GM10248 (cell line): Measurements from ENCODE around the gene GRK6.

Experiments used
- CTCF ChIA-PET: fragments of 300-600 bp; sonication (Branson Sonifier 250); formaldehyde crosslinking; extraction: SDS; loops from one replicate; lab custom pipeline; 2021; ENCODE audit warnings: antibody characterized with exemption; lab: Yijun Ruan, JAX
- POLR2A ChIA-PET: fragments of 350-650 bp; sonication (Branson Sonifier 250); formaldehyde crosslinking; extraction: SDS; loops from one replicate; lab custom pipeline; 2020; ENCODE audit warnings: antibody characterized with exemption; lab: Yijun Ruan, JAX
- DNase-seq: peaks from one replicate; pipeline ENCODE4 v3.0.0; 2012; ENCODE audit errors: extremely low spot score
- TF ChIP-seq, protein P1 (sequence below): IDR thresholded peaks from 2 replicates; pipeline ENCODE4 v1.5.1; 2012; ENCODE audit warnings: mild to moderate bottlenecking, low read depth; ENCODE audit errors: extremely low read depth, missing control alignments, control extremely low read depth

Gene GRK6

DNA sequence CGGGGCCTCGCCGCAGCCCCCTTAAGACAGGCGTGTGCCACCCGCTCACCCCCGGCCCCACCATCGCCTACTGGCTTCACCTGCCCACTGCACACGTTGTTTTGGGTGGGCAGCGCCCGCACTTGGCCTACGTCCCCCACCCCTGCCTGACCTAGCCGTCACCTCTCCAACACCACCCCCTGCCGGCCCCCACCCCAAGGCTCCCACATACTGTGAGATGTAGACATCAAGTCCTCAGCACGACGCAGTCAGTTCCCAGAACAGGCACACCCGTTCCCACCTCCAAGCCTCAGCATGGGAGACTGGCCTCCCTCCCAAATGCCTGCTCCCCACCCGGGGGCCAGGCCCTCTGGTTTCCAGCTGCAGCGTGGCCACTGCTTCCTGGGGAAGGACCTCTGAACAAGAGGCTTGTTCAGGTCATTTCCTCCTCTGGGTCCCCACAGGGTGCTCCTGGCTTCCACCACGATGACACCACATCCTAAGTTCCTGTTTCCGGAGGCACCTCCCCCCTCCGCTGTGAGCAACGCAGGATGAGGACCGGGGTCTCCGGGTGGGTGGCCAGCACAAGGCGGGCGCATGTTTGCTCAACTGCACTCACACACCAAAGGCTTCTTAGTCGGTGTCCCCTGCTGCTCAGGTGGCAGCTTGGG, 35.7 kb downstream of the GRK6 start:
- CTCF ChIA-PET: interaction anchor here (1.0 to 10.9 kb wide), 8 partner anchors 7 to 73 kb away, joined by 3 to 123 read pairs (median 5); no protein-coding TSS in a partner anchor
- POLR2A ChIA-PET: no interaction called here
- TF ChIP-seq, protein P1, sequence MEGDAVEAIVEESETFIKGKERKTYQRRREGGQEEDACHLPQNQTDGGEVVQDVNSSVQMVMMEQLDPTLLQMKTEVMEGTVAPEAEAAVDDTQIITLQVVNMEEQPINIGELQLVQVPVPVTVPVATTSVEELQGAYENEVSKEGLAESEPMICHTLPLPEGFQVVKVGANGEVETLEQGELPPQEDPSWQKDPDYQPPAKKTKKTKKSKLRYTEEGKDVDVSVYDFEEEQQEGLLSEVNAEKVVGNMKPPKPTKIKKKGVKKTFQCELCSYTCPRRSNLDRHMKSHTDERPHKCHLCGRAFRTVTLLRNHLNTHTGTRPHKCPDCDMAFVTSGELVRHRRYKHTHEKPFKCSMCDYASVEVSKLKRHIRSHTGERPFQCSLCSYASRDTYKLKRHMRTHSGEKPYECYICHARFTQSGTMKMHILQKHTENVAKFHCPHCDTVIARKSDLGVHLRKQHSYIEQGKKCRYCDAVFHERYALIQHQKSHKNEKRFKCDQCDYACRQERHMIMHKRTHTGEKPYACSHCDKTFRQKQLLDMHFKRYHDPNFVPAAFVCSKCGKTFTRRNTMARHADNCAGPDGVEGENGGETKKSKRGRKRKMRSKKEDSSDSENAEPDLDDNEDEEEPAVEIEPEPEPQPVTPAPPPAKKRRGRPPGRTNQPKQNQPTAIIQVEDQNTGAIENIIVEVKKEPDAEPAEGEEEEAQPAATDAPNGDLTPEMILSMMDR: no peak
- DNase-seq: no peak

DNA sequence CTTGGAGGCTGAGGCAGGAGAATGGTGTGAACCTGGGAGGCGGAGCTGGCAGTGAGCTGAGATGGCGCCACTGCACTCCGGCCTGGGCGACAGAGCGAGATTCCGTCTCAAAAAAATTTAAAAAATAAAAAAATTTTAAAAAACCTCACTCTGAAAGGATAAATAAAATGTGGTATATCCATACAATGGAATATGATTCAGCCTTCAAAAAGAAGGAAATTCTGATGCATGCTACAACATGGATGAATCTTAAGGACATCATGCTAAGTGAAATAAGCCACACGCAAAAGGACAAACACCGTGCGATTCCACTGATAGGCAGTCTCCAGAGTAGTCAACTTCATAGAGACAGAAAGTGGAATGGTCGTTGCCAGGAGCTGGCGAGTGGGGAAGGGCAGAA, 38.6 kb downstream of the GRK6 start:
- CTCF ChIA-PET: interaction anchor here (0.8 to 10.9 kb wide), 5 partner anchors 10 to 166 kb away, joined by 3 to 123 read pairs (median 4); no protein-coding TSS in a partner anchor
- POLR2A ChIA-PET: no interaction called here
- no peak for DNase-seq
- TF ChIP-seq, protein P1: no peak

DNA sequence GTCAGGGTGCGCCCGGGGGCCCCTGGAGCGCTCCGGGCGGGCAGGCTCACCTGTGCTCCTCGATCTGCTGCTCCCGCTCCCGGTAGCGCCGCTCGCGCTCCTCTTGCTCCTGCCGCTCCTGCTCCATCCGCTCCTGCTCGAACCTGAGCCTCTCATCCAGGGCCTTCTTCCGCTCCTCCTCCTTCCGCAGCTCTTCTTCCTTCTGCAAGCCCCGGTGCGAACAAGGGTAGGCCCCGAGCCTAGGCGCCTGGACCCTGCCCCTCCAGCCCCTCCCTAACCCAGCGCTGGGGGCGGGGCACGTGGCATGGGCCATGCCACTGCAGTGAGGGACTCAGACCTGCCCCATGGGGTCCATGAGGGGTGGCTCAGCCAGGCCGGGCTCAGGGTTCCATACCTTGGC, 40.4 kb downstream of the GRK6 start:
- ChIA-PET POLR2A (no interaction called here), CTCF (interaction anchor here (1.7 to 10.9 kb wide), 3 partner anchors 10 to 77 kb away, joined by 5 to 123 read pairs (median 8); no protein-coding TSS in a partner anchor)
- TF ChIP-seq, protein P1: no peak
- DNase-seq: no peak

DNA sequence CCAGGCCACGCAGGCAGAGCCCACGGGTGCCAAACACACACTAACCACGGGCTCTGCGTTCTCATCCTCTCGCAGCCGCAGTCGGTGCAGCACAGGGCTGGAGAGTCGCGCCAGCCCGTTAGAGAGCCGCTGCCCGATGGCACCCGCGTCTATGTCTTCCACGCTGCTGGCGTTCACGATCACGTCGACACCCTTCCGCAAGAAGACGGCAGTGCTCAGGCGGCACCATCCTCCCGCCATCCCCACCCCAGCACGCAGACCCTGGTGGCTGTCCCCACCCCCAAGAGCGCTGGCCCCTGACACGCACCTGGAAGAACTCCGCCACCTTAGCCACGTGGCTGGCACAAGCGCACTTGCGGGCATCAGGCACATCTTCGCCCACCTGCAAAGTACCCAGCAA, 41.0 kb downstream of the GRK6 start:
- ChIA-PET CTCF (interaction anchor here (1.2 to 10.9 kb wide), 4 partner anchors 10 to 77 kb away, joined by 3 to 123 read pairs (median 6); no protein-coding TSS in a partner anchor), POLR2A (no interaction called here)
- no peak for DNase-seq
- TF ChIP-seq, protein P1: no peak

DNA sequence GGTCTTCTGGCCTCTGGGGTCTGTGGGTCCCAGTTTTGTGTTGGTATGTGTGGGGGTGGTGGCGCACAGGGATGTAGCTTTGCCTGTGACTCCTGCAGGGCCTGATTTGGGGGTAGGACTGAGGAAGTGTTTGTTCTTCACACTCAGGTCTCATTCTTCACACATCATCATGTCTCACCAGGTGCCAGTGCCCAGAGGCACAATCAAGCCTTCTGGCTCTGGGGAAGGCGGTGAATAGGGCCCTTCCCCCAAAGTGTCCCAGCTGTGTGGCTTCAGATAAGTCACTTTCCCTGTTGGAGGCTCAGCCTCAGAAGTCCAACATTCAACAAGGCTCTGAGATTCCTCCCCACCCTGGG, 41.8 kb downstream of the GRK6 start:
- ChIA-PET CTCF (interaction anchor here (1.2 to 10.9 kb wide), 4 partner anchors 13 to 78 kb away, joined by 3 to 123 read pairs (median 6); no protein-coding TSS in a partner anchor), POLR2A (no interaction called here)
- DNase-seq: no peak
- TF ChIP-seq, protein P1: no peak

DNA sequence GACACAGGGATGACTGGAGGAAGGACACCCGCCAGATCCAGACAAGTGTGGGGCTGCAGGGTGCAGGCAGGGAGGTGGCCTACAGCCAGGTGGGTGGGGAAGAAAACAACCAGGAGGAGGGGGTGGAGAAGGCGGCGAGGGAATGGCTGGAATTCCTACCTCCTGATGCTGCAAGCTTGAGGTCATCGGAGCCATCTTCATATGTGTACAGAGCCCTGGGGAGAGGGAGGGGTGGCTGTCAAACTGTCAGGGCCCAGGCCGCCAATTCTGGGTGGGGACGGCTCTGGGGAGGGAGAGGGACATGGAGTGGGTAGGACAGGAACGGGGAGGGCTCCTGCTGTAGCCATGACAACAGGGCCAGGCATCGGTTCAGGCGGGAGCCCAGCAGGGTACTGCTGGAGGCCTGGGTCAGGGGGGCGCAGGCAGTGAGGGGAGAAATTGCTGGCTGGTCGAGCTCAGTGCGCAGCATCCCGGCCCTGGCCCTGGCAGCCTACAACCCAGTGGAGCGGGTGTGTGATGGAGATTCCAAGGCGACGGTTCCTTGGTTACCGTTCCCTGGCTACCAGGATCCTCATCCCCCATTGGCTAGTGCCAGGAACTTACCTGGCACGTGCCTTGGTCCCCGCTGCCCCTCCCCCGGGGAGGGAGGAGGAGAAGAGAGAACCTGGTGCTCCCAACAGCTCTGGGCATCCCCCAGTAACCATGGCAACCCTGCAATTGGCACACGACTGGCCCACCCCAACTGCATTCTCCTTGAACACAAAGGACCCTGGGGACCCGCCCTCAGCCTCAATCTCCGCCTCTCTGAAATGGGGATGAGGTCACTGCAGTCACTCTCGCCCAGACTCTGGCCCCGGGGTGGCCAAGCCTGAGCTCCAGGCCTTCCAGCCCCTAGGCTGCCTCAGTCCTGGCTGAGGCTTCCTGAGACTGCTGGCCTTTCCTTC, 42.5 kb downstream of the GRK6 start:
- ChIA-PET POLR2A (no interaction called here), CTCF (interaction anchor here (0.8 to 10.9 kb wide), 6 partner anchors 8 to 397 kb away, joined by 3 to 123 read pairs (median 6); no protein-coding TSS in a partner anchor)
- no peak for DNase-seq
- TF ChIP-seq, protein P1: no peak
